DOHH2 (cell line): ENCODE measurements around the gene BCL11B.

Experiments
- H3F3A ChIP-seq: fragments of 200-600 bp; sonication (generic), shearing (Covaris generic); 2 replicates; pipeline ENCODE4 v1.6.0; 2016; ENCODE audit warnings: antibody characterized with exemption, mild to moderate bottlenecking; ENCODE audit not compliant: control insufficient read depth, insufficient read depth
- H3K27ac ChIP-seq: fragments of 200-600 bp; sonication (generic); 2 replicates; pipeline ENCODE4 v1.5.1; 2014; ENCODE audit warnings: low read depth, mild to moderate bottlenecking, low read length, moderate library complexity
- H3K27me3 ChIP-seq: fragments of 200-600 bp; sonication (generic); 2 replicates; pipeline ENCODE4 v1.6.1; 2014; ENCODE audit warnings: mild to moderate bottlenecking, low read length, mixed read lengths; ENCODE audit not compliant: control insufficient read depth
- H3K36me3 ChIP-seq: fragments of 200-600 bp; sonication (generic); 2 replicates; pipeline ENCODE4 v1.6.1; 2014; ENCODE audit warnings: mild to moderate bottlenecking, low read length, moderate library complexity, mixed read lengths; ENCODE audit not compliant: control insufficient read depth
- H3K4me1 ChIP-seq: fragments of 200-600 bp; sonication (generic); 2 replicates; pipeline ENCODE4 v1.6.1; 2014; ENCODE audit warnings: mild to moderate bottlenecking, low read length, mixed read lengths; ENCODE audit not compliant: control insufficient read depth
- H3K4me2 ChIP-seq: fragments of 200-600 bp; sonication (generic); 2 replicates; pipeline ENCODE4 v1.6.0; 2014; ENCODE audit warnings: mild to moderate bottlenecking, low read length, moderate library complexity
- H3K4me3 ChIP-seq: fragments of 200-600 bp; sonication (generic); 2 replicates; pipeline ENCODE4 v1.5.1; 2014; ENCODE audit warnings: mild to moderate bottlenecking, low read length, mixed read lengths
- H3K79me2 ChIP-seq: fragments of 200-600 bp; sonication (generic); 2 replicates; pipeline ENCODE4 v1.6.1; 2014; ENCODE audit warnings: mild to moderate bottlenecking, low read length, mixed read lengths; ENCODE audit not compliant: control insufficient read depth
- H3K9me2 ChIP-seq: fragments of 200-600 bp; sonication (generic); replicated peaks from 2 replicates; pipeline ENCODE4 v1.6.1; 2014; ENCODE audit warnings: mild to moderate bottlenecking, low read length, mixed read lengths; ENCODE audit not compliant: control insufficient read depth
- H3K9me3 ChIP-seq: fragments of 200-600 bp; sonication (generic); 2 replicates; pipeline ENCODE4 v1.6.1; 2014; ENCODE audit warnings: antibody characterized with exemption, low read length, mixed read lengths; ENCODE audit not compliant: control insufficient read depth, insufficient read depth
- H4K20me1 ChIP-seq: fragments of 200-600 bp; sonication (generic); 2 replicates; pipeline ENCODE4 v1.6.0; 2014; ENCODE audit warnings: low read depth, mild to moderate bottlenecking, antibody characterized with exemption, low read length, moderate library complexity; ENCODE audit not compliant: control insufficient read depth, insufficient read depth
- EZH2phosphoT487 ChIP-seq: fragments of 200-600 bp; sonication (generic); IDR thresholded peaks from 2 replicates; pipeline ENCODE4 v1.6.1; 2017; ENCODE audit warnings: borderline replicate concordance, mild to moderate bottlenecking, antibody characterized with exemption, low read length, moderate library complexity, mixed read lengths
- TF ChIP-seq, protein P1 (sequence below): fragments of 200-600 bp; sonication (generic); IDR thresholded peaks from one replicate; pipeline ENCODE4 v1.5.1; 2014; ENCODE audit warnings: antibody characterized with exemption, mild to moderate bottlenecking, low read depth, low read length; ENCODE audit not compliant: poor library complexity, severe bottlenecking

The BCL11B gene

GRCh38 chr14:99244367-99244901, 27.6 kb downstream of the BCL11B start:
- H3K9me2 ChIP-seq, result no peaks in the 10 kb centered on the region
- no peaks in the 10 kb centered on the region for H3F3A ChIP-seq
- no peaks in the 10 kb centered on the region for H3K36me3 ChIP-seq
- H3K4me1 ChIP-seq, result no peaks in the 10 kb centered on the region
- no peaks in the 10 kb centered on the region for H3K9me3 ChIP-seq
- no peaks in the 10 kb centered on the region for H3K27me3 ChIP-seq
- no peak overlapping the region for H3K4me2 ChIP-seq
- H3K79me2 ChIP-seq, result no peaks in the 10 kb centered on the region
- H4K20me1 ChIP-seq, result no peaks in the 10 kb centered on the region
- no peak overlapping the region for H3K4me3 ChIP-seq
- TF ChIP-seq EZH2phosphoT487, result no peak
- TF ChIP-seq, protein P1, sequence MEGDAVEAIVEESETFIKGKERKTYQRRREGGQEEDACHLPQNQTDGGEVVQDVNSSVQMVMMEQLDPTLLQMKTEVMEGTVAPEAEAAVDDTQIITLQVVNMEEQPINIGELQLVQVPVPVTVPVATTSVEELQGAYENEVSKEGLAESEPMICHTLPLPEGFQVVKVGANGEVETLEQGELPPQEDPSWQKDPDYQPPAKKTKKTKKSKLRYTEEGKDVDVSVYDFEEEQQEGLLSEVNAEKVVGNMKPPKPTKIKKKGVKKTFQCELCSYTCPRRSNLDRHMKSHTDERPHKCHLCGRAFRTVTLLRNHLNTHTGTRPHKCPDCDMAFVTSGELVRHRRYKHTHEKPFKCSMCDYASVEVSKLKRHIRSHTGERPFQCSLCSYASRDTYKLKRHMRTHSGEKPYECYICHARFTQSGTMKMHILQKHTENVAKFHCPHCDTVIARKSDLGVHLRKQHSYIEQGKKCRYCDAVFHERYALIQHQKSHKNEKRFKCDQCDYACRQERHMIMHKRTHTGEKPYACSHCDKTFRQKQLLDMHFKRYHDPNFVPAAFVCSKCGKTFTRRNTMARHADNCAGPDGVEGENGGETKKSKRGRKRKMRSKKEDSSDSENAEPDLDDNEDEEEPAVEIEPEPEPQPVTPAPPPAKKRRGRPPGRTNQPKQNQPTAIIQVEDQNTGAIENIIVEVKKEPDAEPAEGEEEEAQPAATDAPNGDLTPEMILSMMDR, result no peak
- no peak overlapping the region for H3K27ac ChIP-seq

GRCh38 chr14:99242816-99243721, 28.9 kb downstream of the BCL11B start:
- H3F3A ChIP-seq, result no peaks in the 10 kb centered on the region
- no peaks in the 10 kb centered on the region for H3K9me2 ChIP-seq
- no peaks in the 10 kb centered on the region for H3K79me2 ChIP-seq
- no peaks in the 10 kb centered on the region for H3K4me1 ChIP-seq
- no peak overlapping the region for H3K27ac ChIP-seq
- no peaks in the 10 kb centered on the region for H3K27me3 ChIP-seq
- no peak overlapping the region for H3K4me2 ChIP-seq
- H4K20me1 ChIP-seq, result no peaks in the 10 kb centered on the region
- no peaks in the 10 kb centered on the region for H3K36me3 ChIP-seq
- no peak for TF ChIP-seq EZH2phosphoT487
- TF ChIP-seq, protein P1, result no peak
- H3K9me3 ChIP-seq, result no peaks in the 10 kb centered on the region
- H3K4me3 ChIP-seq, result no peak overlapping the region

DNA sequence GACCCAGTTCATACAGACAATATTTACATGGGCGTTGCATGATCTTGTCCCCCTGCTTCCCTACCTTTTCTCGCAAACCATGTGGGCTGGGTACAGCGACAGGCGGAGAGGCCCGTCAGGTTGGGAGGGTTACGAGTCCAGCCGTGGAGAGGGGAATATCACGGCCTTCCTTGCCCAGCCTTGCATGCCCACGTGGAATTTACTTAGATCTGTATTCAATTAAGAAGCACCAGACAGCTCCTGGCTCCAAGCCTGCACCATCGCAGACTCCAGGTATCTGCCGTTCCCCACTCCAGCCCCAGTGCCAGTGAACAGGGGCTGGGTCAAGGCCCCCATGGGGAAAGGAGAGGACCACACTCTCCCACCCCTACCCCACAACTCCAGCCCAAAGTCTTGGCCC, 29.8 kb downstream of the BCL11B start:
- Histone ChIP-seq H3F3A (no peaks in the 10 kb centered on the region), H3K36me3 (no peaks in the 10 kb centered on the region), H3K27ac (no peak overlapping the region), H3K4me2 (no peak overlapping the region), H4K20me1 (no peaks in the 10 kb centered on the region), H3K27me3 (no peaks in the 10 kb centered on the region), H3K79me2 (no peaks in the 10 kb centered on the region), H3K9me3 (no peaks in the 10 kb centered on the region), H3K4me3 (no peak overlapping the region), H3K4me1 (no peaks in the 10 kb centered on the region), H3K9me2 (no peaks in the 10 kb centered on the region)
- TF ChIP-seq EZH2phosphoT487, result no peak
- TF ChIP-seq, protein P1, result no peak
